Transverse colon (tissue), 3 donors: ENCODE measurements around the gene CCDC172.

ENCODE experiments used
- POLR2A ChIP-seq: fragments of 450-650 bp; IDR thresholded peaks from one replicate; pipeline ENCODE4 v1.6.1; 2016; ENCODE audit warnings: antibody characterized with exemption, mild to moderate bottlenecking, moderate library complexity
- TF ChIP-seq, protein P1 (sequence below), 5 experiments: fragments of 200-600 bp in 3 of 5; fragments of 450-650 bp in 2 of 5; sonication (generic) in 3 of 5; IDR thresholded peaks; 1 replicate in 2 of 5; 2 replicates in 3 of 5; pipeline ENCODE4 v1.5.1; 2016 to 2017; ENCODE audit warnings: antibody characterized with exemption in 5 of 5, inconsistent platforms in 3 of 5, mild to moderate bottlenecking in 2 of 5, moderate library complexity in 1 of 5

DNA sequence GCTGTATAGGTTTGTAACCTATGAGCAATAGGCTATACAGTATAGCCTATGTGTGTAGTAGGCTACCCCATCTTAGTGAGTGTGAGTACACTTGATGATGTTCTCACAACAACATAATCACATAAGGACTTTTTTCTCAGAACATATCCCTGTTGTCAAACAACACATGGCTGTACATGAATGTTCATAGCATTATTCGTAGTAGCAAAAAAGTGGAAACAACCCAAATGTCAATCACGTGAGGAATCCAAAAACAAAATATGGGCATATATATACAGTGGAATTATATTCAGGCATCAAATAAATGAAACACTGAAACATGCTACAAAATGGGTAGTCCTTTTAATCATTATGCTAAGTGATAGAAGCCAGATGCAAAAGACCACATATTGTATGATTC is 31.1 kb downstream of the CCDC172 start:
- TF ChIP-seq POLR2A = no peak
- TF ChIP-seq, protein P1, sequence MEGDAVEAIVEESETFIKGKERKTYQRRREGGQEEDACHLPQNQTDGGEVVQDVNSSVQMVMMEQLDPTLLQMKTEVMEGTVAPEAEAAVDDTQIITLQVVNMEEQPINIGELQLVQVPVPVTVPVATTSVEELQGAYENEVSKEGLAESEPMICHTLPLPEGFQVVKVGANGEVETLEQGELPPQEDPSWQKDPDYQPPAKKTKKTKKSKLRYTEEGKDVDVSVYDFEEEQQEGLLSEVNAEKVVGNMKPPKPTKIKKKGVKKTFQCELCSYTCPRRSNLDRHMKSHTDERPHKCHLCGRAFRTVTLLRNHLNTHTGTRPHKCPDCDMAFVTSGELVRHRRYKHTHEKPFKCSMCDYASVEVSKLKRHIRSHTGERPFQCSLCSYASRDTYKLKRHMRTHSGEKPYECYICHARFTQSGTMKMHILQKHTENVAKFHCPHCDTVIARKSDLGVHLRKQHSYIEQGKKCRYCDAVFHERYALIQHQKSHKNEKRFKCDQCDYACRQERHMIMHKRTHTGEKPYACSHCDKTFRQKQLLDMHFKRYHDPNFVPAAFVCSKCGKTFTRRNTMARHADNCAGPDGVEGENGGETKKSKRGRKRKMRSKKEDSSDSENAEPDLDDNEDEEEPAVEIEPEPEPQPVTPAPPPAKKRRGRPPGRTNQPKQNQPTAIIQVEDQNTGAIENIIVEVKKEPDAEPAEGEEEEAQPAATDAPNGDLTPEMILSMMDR (IDR thresholded peaks at IDR 0.05) = no peak
